ENCODE measurements around the gene PIGZ. TPM values are rescaled to one million over a fixed set of nuclear protein-coding genes. Genes with fewer than 3 reads are reported as not detected.
A peak's percentile ranks its signal among the peaks of the same experiment; 100 is the strongest.

The PIGZ gene
- total RNA-seq, 1 experiment from 2014 or later: 0.69 TPM

DNA sequence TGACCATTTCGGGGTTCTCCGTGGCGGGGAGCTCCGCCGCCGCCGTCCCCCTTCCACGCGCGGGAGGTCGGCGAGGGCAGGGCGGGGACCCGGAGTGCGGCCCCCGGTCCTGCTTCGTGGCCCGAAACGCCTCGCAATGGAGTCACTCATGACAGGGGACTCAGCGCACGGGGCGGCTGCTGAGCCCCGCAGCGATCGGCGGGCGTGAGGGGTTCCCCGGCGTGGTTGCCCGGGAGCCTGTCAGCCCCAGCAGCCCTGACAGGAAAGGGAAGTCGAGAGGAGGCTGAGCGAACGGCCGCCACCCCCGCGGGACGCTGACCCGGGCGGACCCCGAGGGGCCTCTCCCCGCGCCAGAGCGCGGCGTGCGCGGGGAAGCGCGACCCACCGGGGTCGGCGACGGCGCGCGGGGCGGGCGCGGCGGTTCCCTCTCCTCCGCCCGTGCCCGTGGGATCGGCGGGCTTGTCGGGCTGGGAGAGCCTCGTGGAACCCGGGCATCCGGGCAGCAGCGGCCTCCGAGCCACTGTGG, 564 bp upstream of the PIGZ start:
- H3K4me1 ChIP-seq (ENCODE audit: insufficient read depth, low read length, poor library complexity, severe bottlenecking): no peaks in the 10 kb centered on the region
- H3K9me3 ChIP-seq (ENCODE audit: low read depth, low read length, poor library complexity, severe bottlenecking): no peaks in the 10 kb centered on the region
- ChIA-PET CTCF (interaction anchor here (1.3 kb wide), 1 partner anchor 360 kb away, joined by 3 read pairs; no protein-coding TSS in a partner anchor), POLR2A (ENCODE audit: low non-redundant PET) (no interaction called here)
- TF ChIP-seq, protein P1, sequence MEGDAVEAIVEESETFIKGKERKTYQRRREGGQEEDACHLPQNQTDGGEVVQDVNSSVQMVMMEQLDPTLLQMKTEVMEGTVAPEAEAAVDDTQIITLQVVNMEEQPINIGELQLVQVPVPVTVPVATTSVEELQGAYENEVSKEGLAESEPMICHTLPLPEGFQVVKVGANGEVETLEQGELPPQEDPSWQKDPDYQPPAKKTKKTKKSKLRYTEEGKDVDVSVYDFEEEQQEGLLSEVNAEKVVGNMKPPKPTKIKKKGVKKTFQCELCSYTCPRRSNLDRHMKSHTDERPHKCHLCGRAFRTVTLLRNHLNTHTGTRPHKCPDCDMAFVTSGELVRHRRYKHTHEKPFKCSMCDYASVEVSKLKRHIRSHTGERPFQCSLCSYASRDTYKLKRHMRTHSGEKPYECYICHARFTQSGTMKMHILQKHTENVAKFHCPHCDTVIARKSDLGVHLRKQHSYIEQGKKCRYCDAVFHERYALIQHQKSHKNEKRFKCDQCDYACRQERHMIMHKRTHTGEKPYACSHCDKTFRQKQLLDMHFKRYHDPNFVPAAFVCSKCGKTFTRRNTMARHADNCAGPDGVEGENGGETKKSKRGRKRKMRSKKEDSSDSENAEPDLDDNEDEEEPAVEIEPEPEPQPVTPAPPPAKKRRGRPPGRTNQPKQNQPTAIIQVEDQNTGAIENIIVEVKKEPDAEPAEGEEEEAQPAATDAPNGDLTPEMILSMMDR (conservative IDR thresholded peaks at IDR 0.05; ENCODE audit: low read depth, low read length): no peak
- TF ChIP-seq EZH2 (IDR thresholded peaks at IDR 0.05; ENCODE audit: borderline replicate concordance, low read depth, low read length, poor library complexity, severe bottlenecking): no peak
- no peaks in the 10 kb centered on the region for H3K27me3 ChIP-seq (replicated peaks; ENCODE audit: insufficient read depth, low read depth, low read length, poor library complexity)
- H3K4me3 ChIP-seq (ENCODE audit: low read depth, low read length, poor library complexity, severe bottlenecking): peak overlapping the region; percentile 75
- intact Hi-C loops (cut with micrococcal nuclease; ENCODE audit: unreplicated experiment): loop anchor here (1.0 to 10.0 kb wide), 3 partner anchors 130 to 434 kb away; no protein-coding TSS in a partner anchor
- H3K27ac ChIP-seq (ENCODE audit: low read depth, low read length, poor library complexity, severe bottlenecking): peak overlapping the region; percentile 34
- DNase-seq (ENCODE audit: low spot score): peak; percentile 50
- H3K36me3 ChIP-seq (ENCODE audit: insufficient read depth, low read length, poor library complexity, severe bottlenecking): no peaks in the 10 kb centered on the region
- no TSS peak for BruUV-seq (replicated peaks)

DNA sequence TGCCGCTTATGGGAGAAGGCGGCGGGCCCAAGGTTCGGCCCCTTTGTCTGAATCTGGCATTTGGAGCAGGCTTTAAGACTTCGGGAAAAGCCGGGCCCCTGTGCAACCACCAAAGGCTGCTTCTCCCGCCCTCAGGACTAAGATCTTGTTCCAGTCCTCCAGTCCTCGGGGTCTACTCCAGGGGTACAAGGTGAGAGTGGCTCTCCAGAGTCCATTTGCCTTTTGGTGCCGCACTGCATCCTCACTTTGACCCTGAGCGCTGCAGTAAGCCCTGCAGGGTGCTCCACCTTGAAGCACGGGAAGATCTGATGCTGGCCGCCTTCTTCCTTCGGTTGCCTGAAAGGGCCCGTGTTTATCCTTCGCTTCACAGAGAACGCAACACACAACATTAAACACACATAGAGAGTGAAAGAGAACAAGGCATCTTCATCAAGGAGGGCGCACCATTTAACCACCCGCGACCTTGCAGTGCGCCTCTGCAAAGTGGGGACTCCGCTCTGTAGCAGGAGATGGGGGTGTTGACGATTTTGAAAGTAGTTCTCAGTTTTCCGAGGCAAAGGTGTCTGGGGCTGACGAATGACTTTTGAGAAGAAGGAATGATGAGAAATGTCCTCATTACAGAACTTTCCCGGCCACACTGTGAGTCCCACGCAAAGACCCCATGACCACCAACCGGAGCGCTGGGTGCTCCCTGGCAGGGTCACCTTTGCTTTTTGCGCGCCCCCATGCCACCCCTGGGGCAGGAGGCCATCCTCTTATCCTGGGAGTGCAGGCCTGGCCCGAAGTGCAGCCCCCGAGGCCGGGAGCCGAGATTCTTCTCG, 1.0 kb downstream of the PIGZ start:
- no peaks in the 10 kb centered on the region for H3K36me3 ChIP-seq (ENCODE audit: insufficient read depth, low read length, poor library complexity, severe bottlenecking)

DNA sequence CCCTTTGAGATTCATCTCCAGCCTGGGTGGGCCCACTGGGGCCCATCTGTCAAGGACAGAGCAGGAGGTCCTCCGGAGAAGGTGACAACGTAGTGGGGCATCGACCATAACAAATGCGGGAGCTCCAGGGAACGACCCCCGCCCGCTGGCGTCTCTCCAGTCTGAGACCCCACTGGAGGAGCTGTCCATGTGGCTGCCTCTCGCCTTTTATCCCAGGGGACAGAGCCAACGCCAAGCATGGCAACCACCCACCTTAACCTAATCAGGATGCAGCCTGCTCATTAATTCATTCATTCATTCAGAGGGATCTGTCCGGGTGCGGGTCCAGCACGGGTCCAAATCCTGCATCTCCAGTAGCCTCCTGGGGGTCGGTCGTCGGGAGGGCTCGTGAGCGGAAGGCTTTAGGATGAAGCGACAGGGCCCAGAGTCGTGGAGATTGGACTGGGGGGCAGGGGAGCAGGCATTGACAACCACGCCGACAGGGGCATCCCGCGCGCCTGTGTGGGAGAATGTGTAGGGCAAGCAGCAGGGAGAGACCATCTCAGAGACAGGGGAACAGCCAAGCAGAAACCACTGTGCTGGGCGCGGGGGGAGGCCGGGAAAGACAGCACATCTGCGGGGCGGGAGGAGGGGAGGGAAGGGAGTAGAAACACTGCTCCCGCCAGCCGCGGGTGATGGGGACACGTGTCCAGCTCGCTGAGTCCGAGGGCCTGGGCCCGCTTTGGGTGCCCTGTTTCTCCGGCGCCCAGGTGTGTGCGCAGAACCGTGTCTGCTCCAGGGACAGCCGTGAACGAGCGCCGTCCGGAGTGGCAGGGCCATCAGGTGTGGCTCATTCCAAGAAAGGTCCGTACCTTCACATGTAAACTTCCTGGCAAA, 1.9 kb downstream of the PIGZ start:
- BruUV-seq (replicated peaks): no TSS peak
- TF ChIP-seq EZH2 (IDR thresholded peaks at IDR 0.05; ENCODE audit: borderline replicate concordance, low read depth, low read length, poor library complexity, severe bottlenecking): no peak
- TF ChIP-seq, protein P1 (conservative IDR thresholded peaks at IDR 0.05; ENCODE audit: low read depth, low read length): no peak
- CTCF ChIA-PET: no interaction called here
- H3K4me3 ChIP-seq (ENCODE audit: low read depth, low read length, poor library complexity, severe bottlenecking): no peak overlapping the region
- no peak for DNase-seq (ENCODE audit: low spot score)
- H3K27ac ChIP-seq (ENCODE audit: low read depth, low read length, poor library complexity, severe bottlenecking): no peak overlapping the region
- no peaks in the 10 kb centered on the region for H3K27me3 ChIP-seq (replicated peaks; ENCODE audit: insufficient read depth, low read depth, low read length, poor library complexity)
- POLR2A ChIA-PET (ENCODE audit: low non-redundant PET): no interaction called here
- H3K36me3 ChIP-seq (ENCODE audit: insufficient read depth, low read length, poor library complexity, severe bottlenecking): no peaks in the 10 kb centered on the region
- intact Hi-C loops (cut with micrococcal nuclease; ENCODE audit: unreplicated experiment): loop anchor here (10.0 kb wide), 1 partner anchor 432 kb away; no protein-coding TSS in a partner anchor
- no peaks in the 10 kb centered on the region for H3K4me1 ChIP-seq (ENCODE audit: insufficient read depth, low read length, poor library complexity, severe bottlenecking)
- H3K9me3 ChIP-seq (ENCODE audit: low read depth, low read length, poor library complexity, severe bottlenecking): no peaks in the 10 kb centered on the region

More for the DNA sequence above, 1.0 kb downstream of the PIGZ start:
- BruUV-seq (replicated peaks): no TSS peak
- H3K4me3 ChIP-seq (ENCODE audit: low read depth, low read length, poor library complexity, severe bottlenecking): peak overlapping the region; percentile 75
- intact Hi-C loops (cut with micrococcal nuclease; ENCODE audit: unreplicated experiment): loop anchor here (2.0 to 10.0 kb wide), 2 partner anchors 129 to 433 kb away; no protein-coding TSS in a partner anchor
- no peaks in the 10 kb centered on the region for H3K9me3 ChIP-seq (ENCODE audit: low read depth, low read length, poor library complexity, severe bottlenecking)
- H3K27ac ChIP-seq (ENCODE audit: low read depth, low read length, poor library complexity, severe bottlenecking): no peak overlapping the region
- TF ChIP-seq EZH2 (IDR thresholded peaks at IDR 0.05; ENCODE audit: borderline replicate concordance, low read depth, low read length, poor library complexity, severe bottlenecking): no peak
- TF ChIP-seq, protein P1 (conservative IDR thresholded peaks at IDR 0.05; ENCODE audit: low read depth, low read length): no peak
- no peaks in the 10 kb centered on the region for H3K27me3 ChIP-seq (replicated peaks; ENCODE audit: insufficient read depth, low read depth, low read length, poor library complexity)
- H3K4me1 ChIP-seq (ENCODE audit: insufficient read depth, low read length, poor library complexity, severe bottlenecking): no peaks in the 10 kb centered on the region
- ChIA-PET CTCF (no interaction called here), POLR2A (ENCODE audit: low non-redundant PET) (no interaction called here)
- no peak for DNase-seq (ENCODE audit: low spot score)
